Testis (tissue), 2 donors: Measurements from ENCODE around the gene RBFOX1.

Experiments used
- CTCF ChIP-seq, 3 experiments: fragments of 450-650 bp in 2 of 3; fragments of 200-600 bp in 1 of 3; sonication (generic) in 1 of 3; IDR thresholded peaks; one replicate each; pipeline ENCODE4 v1.5.1; 2016 to 2019; ENCODE audit warnings: antibody characterized with exemption in 3 of 3, mild to moderate bottlenecking in 2 of 3, moderate library complexity in 1 of 3
- POLR2A ChIP-seq: fragments of 450-650 bp; IDR thresholded peaks from one replicate; pipeline ENCODE4 v1.6.1; 2017; ENCODE audit warnings: antibody characterized with exemption, mild to moderate bottlenecking, moderate library complexity

GRCh38 chr16:7343243-7343642, 10.6 kb downstream of the RBFOX1 start:
- no peak for TF ChIP-seq CTCF (IDR thresholded peaks at IDR 0.05)
- no peak for TF ChIP-seq POLR2A
